GM21360 (cell line): ENCODE data around the gene EZH2.

Experiments
- ATAC-seq: cut with Tn5 transposase; IDR thresholded peaks from one replicate; pipeline ENCODE4 v1.9.1; 2021; ENCODE audit warnings: mild to moderate bottlenecking, moderate library complexity; ENCODE audit not compliant: unreplicated experiment

Gene EZH2

GRCh38 chr7:148884049-148884298 lies at the start of gene EZH2:
EZH2 (minus strand) TSS chr7:148884291; CDS start chr7:148847298, 36,993 bp downstream.
- peak; percentile 20 for ATAC-seq

- no peak for ATAC-seq
These were observed 47.4 kb upstream of the EZH2 start for GRCh38 chr7:148931470-148931869.

GRCh38 chr7:148930335-148930734 lies 46.2 kb upstream of the EZH2 start:
- no peak for ATAC-seq

GRCh38 chr7:148929176-148929575 lies 45.1 kb upstream of the EZH2 start:
- no peak for ATAC-seq

GRCh38 chr7:148927123-148928045 lies 43.3 kb upstream of the EZH2 start:
- no peak for ATAC-seq

- no peak for ATAC-seq
These were observed 41.7 kb upstream of the EZH2 start for GRCh38 chr7:148925836-148926235.

- no peak for ATAC-seq
These were observed 39.9 kb upstream of the EZH2 start for GRCh38 chr7:148924011-148924410.

- no peak for ATAC-seq
These were observed 37.7 kb upstream of the EZH2 start for GRCh38 chr7:148921806-148922205.

GRCh38 chr7:148921189-148921588 lies 37.1 kb upstream of the EZH2 start:
- ATAC-seq = no peak

- ATAC-seq = peak; percentile 54
These were observed 35.8 kb upstream of the EZH2 start for GRCh38 chr7:148919859-148920258.

- no peak for ATAC-seq
These were observed 34.0 kb upstream of the EZH2 start for GRCh38 chr7:148918058-148918596.

GRCh38 chr7:148916186-148916585 lies 32.1 kb upstream of the EZH2 start:
- ATAC-seq = no peak

- no peak for ATAC-seq
These were observed 31.1 kb upstream of the EZH2 start for GRCh38 chr7:148915211-148915610.

- peak; percentile 63 for ATAC-seq
These were observed 30.2 kb upstream of the EZH2 start for GRCh38 chr7:148914208-148914777.

GRCh38 chr7:148912758-148913541 lies 28.9 kb upstream of the EZH2 start:
- ATAC-seq = peak; percentile 66

- no peak for ATAC-seq
These were observed 28.1 kb upstream of the EZH2 start for GRCh38 chr7:148912151-148912550.

- ATAC-seq = no peak
These were observed 27.5 kb upstream of the EZH2 start for GRCh38 chr7:148911626-148912025.

- ATAC-seq = no peak
These were observed 25.5 kb upstream of the EZH2 start for GRCh38 chr7:148909568-148909967.

- no peak for ATAC-seq
These were observed 22.8 kb upstream of the EZH2 start for GRCh38 chr7:148906707-148907498.

GRCh38 chr7:148905093-148905666 lies 21.1 kb upstream of the EZH2 start:
- ATAC-seq = no peak
